Hindlimb muscle (tissue), 1 donor: ENCODE results near the gene MORC2. TPM values are rescaled to one million over a fixed set of nuclear protein-coding genes. Genes with fewer than 3 reads are reported as not detected.

ENCODE experiments used
- DNase-seq: peaks from one replicate; pipeline ENCODE4 v3.0.0-alpha.2; 2013
- polyA plus RNA-seq: library from polyadenylated mRNA; unstranded; fragments of 120-200 nt; gene quantifications from one replicate; pipeline ENCODE4 v1.2.1, GENCODE V29; 2013; ENCODE audit not compliant: insufficient read length

The MORC2 gene
- polyA plus RNA-seq, 1 donor: 27.1 TPM

DNA sequence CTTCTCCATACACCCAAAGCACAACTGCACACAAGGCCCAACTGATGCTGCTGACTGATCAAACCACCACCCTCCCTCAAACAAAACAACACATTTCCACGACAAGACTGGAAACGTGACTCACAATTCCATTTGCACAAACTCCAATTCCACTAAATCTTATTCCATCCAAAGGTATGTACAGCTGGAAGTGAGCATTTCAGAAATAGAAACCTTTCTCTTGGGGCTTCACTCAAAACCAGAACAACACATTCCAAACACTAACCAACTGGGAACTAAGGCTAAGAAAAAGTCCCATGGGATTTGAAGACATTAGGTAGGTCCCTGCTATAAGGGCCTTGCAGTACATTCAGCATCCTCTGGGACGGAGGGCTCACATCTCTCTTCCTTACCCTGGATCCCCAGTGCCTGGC is 19.6 kb downstream of the MORC2 start:
- no peak for DNase-seq

DNA sequence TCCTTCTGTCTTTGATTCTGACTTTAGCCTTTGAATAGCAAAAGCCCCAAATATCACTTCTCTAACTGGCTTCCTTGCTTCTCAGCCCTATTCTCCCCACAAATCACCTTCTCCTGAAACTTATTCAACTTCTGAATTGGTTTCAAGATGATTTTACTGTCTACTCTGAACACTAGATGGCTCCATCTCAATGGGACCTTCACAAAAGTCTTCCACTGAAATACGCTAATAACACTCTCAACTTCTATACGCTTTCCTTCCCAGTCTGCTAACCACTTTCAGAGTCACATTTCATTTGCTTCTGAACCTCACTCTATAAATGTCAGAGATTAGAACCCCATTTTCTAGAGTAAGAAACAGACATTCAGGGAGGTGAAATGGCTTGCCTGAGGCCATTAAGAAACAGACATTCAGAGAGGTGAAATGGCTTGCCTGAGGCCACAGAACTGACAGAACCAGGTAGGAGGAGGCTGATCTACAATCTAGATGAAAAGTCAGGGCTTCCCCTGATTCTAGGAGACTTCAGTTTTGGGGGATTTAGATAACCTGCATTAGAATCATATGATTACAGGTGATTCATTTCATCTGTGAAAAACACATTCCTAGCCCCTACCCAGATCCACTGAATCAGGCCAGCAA is 20.6 kb downstream of the MORC2 start:
- peak; percentile 58 for DNase-seq

DNA sequence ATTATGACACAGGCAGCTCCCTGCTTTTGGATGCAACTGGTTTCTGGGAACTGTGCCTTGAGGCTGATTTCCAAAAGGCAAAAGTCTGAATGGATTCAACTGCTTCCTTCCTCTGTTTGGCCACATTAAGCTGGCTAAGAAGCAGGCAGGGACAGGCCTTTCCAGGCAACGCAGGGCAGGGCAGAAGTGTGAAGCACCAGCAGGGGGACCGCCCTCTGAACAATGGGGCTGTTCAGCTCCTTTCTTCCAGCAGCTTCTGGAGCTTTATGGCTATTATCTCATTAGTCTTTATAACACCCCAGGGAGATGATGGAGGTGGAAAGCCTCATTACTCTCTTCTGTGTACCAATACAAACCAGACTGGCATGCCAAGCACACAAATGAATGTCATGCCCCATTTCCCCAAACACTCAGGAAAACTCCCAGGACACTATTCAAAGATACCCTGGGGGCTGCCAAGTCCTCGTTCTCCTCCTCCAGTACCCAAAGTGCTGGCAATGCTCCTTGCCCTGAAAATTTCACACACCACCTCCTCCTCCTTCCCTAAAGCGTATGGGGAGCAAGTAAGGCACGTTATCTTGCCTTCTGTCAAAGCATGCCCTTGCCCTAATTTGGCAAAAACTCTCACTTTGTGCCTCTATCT is 21.3 kb downstream of the MORC2 start:
- DNase-seq: peak; percentile 17

DNA sequence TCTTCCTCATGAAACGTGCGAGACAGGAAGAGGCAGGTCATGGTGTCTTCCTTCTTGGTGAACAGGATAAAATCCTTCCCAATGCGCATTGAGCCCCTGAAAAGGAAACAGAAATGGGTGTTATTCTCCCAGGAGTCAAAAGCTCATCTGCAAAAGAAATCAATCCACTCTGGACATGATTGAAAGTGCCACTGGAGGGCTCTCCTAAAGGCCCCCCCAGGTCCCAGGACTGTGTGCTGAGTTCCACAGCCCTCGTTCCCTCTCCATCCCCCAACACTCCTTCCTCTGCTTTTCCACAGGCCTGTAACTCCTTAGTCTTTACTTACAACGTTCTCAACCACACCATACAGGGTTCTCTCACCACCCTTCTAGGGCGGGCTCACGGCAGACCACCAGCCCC is 22.2 kb downstream of the MORC2 start:
- no peak for DNase-seq

DNA sequence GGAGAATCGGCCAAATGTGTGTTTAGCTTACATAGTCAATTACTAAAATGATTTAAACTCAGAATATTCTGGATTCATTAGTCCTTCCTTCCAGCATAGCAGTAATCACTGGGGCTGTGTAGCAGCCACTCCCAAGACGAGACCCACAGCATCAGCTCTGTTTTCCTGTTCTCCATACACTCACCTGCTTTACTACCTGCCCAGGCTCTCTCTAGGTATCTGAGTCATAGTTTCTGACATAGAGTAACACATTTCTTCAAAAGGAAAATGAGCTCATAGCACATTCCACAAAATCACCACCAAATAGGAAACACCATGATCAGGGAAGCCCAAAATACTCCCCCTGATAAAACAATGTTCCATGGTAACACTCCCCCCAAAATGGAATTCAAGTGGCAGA is 22.9 kb downstream of the MORC2 start:
- no peak for DNase-seq

DNA sequence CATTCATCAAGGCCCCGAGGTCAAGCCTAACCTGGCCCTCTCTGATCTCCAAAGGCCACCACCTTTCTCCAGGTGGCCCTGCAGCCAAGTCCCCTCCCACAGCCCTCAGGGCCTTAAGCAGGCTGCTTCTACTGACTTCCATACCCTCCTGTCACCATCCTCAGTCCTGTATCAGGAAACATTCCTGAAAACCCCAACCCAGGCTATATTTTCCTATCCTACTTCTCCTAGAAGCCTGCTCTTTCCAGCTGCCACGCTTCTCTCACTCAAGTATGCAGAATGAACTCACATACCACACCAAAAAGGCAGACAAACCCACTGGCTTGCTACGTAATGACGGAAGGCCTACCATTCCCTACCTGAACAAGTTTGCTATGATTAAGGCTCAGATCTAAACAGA is 23.6 kb downstream of the MORC2 start:
- DNase-seq: no peak

DNA sequence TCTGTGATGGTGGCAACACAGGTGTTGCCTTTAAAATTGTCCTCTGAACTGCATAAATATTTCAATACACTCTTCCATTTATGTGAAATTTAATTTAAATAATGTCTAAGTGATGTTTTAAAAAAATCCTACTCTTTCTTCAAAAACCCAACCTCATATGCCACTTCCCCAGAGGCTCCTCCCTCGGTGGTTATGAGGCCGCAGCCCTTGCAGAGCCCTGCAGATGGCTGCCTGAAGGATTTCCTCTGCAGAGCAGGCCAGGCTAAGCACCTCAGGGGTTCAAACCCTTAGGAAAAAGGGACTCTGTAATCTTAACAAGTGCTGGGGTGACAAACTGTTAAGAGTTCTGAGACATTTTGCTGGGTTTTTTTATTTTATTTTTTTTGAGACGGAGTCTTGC is 25.2 kb downstream of the MORC2 start:
- no peak for DNase-seq

DNA sequence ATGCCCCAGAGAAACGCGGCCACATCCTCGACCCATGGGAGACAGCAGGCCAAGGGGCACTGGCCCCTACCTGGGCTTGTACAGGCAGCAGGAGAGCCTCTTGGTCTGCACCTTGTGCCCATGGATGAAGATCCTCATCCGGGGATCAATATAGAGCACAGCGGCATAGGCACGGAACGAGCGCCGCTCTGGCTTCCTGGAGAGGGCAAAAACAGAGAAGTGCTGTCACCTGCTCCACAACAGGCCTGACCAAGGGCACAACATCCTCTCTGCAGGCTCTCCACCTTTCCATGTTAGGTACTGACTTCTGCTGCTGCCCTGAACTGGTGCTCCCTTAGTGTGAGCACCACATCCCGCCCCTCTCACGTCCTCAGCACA is 27.2 kb downstream of the MORC2 start:
- no peak for DNase-seq

DNA sequence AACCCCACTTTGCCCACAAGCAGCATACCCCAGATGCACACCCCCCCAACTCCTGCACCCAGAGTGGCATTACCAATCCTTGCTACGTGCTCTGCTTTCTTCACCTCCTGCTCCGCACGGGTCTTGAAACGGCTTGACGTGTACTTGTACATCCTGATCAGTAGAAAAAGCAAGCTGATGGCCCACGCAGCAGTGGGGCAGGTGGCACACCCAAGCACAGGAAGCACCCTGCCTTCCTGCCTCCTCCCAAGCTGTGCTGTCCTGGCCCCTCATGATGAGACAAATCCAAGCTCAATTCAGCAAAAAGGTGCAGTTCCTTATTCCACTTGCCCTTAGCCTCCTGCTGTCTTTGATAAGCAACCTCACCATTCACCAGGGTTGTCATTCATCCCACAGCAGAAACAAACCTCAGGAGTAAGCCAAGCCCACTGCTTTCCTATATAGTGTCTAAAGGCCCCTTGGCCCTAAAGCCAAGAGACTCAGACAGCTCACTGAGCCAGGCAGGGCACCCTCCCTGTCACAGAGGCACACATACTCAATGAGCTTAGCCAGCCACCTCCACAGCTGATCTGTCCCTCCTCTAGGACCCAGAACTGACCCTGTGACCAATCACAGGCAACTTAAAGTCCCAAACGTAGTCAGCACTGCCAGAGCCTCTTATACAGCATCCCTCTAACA is 27.8 kb downstream of the MORC2 start:
- no peak for DNase-seq

DNA sequence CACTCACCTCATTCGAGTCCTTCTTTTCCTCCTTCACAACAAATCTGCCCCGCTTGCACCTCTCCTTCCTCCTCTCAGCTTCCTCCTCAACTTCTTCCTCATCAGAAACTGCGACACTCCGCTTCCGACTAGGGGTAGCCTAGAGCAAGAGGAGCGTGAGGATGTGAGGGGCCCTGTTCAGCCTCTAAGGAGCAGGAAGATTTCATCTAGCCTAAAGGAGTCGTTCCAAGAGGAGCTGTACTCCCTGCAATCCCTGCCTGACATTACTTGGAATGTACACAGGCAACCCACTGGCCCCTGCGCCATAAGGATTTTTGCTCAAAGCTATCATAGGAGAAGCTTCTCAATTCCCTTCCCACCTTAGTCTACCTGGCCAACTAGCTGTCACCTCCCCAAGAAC is 34.5 kb downstream of the MORC2 start:
- no peak for DNase-seq

DNA sequence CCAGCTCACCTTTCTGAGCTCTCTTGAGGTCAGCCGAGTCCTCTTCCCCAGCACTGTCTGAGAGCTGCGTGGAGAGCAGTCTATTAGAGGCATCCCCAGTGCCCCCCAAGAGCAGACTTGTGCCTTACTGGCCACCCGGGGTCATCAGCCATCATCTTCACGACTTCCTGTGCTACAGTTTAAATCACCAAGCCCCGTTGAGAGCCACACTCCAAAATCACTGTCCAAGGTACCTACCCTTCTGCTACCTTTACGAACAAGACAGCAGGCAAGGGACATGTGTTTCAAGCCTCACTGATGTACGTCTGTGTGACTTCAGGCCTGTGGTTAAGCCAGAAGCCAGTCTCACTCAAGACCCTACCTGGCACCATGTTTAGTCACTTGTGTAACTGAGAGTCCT is 35.1 kb downstream of the MORC2 start:
- no peak for DNase-seq

DNA sequence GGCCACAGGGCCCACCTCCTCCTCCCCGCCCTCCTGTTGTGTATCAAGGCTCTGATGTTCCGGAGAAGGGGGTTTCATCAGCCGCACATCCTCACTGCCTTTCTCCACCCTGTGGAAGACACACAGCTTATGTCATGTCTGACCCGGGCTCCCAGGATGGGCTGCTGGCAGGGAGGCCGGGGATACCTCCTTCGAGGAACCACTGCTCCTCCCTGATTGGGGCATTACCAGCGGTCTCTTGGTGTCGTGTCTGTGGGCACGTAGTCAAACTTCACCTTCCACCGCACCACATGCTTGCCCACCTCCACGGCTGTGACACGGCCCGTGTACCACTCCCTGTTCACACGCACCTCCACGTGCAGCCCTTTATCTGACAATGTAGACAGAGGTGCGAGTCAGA is 35.9 kb downstream of the MORC2 start:
- DNase-seq: no peak

DNA sequence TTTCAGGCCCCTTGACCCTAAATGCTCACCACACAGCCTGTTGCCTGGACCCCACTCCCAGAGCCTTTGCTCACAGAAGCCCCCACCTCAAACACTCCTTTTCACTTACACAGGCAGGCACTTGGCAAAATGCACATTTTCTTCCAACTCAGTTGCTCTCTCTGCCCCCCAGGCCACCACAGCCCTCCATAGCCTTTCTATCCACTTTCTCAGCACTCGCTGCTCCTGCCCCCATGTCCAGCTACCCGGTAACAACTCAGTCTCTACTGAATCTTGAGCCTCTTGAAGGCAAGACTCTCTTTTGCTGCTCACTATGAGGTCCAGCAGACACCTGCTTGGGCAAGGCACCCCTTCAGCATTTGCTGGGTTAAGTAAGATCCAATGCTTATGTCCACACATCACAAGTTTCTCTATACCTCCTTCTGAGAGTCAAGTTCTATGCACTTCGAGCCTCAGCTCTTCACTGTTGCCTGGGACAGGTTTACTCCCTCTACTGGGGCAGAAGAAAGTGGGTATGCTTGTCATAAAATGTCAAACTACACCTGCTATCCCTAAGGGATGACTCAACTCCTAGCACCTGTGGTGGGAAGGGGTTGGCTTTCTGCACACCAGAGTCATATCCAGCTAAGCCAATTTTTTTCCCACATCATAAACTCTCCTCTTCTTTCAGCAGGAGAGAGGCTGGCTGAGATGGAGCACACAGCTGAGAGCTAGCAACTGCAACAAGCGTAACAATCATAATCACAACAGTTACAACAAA is 36.9 kb downstream of the MORC2 start:
- no peak for DNase-seq

DNA sequence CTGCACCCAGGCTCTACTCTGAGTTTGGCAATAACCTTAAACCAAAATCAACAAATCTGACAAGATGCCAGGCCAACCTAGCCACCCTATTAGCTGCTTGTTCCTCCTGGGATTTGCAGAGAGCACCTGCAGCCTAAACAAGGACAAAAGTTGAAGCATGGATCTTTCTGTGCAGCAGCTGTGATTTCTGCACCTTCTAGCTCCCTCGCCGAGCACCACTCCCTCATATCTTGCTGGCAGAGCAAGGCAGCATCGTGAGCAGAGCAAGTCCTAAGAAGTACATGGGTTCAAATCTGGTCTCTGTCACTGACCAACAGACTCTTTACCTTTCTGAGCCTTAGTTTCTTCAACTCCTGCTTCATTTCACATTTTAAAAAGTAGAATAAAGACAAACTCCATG is 38.3 kb downstream of the MORC2 start:
- DNase-seq: no peak

DNA sequence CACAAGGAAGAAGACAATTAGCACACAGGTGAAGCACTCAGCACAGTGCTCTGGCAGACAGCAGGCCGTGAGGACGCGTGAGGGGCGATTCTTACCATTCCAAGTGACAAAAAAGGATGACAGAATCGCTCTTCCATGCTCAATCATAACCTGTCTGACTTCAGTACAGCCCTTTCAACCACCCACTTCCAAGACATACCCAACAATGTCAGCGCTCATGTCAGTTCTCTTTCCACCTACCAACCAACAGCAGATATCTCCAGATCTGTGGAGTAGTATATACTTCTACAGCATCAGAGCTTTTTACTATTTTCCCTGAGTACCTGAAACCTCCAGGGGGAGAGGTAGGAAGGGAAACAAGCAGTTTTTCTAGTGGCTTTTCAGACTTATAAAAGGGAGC is 40.2 kb downstream of the MORC2 start:
- DNase-seq: no peak

DNA sequence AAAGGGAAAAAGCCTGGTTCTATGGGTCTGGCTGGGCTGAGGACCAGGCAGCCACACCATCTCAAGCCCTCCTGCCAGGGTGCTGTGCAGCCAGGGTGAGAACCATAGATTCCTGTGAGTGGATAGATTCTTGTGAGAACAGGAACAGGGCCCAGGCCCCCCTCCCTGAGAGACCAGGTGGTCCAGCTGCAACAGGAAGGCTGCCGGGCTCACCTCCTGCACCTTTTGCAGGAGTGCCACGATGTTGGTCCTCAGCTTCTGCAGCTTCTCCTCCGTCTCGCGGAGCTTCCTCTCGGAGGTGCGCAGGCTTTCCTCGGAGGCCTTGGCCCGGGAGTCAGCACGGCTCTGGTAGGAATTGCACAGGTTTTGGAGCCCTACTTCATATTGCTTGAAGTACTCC is 40.8 kb downstream of the MORC2 start:
- DNase-seq: no peak

DNA sequence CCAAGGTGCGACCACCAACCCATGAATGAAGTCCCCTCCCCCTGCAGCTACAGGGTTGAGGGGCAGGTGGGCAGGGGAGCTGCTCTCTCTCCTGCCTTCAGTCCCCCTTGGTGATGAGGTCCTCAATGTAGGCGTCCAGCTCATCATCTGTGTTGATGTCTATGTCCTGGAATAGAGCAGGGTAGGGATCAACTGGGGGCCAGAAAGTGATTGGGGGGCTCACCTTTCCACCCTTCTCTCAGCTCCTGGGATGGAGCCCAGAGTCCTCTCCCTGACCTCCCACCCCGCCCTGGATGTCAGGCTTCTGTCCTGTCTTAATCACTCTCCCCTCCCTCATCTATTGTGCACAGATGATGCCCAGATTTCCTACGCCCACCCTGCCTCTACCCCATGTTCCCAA is 41.9 kb downstream of the MORC2 start:
- no peak for DNase-seq

DNA sequence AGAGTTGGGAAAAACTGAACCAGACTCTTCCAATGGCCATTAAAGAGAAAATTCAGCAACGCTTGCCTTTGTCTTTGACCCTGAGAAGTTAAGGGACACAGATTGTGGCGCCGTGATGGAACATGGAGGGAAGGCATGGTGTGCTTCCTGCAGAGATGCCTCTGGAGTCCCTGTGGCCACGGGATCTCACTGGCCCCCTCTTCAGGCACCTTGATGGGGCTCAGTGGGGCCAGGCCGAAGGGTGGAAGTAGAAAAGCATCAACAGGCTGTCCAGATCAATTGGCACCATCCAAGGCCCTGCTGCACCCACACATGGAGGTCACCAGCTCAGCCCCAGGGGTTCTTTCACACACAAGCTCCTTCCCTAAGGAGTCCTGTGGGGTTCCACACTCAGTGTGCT is 42.9 kb downstream of the MORC2 start:
- no peak for DNase-seq

DNA sequence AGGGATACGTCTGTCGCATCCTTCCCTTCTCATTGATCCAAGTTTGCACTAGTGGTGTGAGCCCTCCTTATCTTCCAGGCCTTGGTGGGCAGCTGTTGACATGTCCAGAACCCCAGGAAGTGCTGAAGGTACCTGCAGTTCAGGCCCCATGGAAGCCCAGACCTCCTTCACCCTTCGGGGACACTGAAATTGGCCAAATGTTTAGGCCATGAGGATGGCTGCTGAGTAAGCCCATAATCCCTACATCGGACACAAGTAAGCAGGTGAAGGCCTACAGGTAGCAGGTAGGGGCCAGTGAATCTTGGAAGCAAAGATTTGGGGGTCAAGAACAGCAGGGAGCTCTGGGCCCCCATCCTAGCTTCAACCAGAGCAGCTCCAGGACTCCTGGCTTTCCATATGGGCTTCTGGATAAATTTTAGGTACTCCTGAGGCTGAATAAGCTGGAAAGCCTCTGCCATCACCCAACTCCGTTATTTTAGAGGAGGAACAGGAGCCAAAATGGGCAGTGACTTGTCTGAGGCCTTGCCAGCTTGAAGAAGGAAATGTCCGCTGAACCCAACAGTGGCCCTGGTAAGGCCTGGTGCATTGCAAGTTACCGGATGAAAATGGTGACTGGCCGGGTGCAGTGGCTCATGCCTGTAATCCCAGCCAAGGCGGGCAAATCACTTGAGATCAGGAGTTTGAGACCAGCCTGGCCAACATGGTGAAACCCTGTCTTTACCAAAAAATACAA is 45.2 kb downstream of the MORC2 start:
- DNase-seq: no peak

DNA sequence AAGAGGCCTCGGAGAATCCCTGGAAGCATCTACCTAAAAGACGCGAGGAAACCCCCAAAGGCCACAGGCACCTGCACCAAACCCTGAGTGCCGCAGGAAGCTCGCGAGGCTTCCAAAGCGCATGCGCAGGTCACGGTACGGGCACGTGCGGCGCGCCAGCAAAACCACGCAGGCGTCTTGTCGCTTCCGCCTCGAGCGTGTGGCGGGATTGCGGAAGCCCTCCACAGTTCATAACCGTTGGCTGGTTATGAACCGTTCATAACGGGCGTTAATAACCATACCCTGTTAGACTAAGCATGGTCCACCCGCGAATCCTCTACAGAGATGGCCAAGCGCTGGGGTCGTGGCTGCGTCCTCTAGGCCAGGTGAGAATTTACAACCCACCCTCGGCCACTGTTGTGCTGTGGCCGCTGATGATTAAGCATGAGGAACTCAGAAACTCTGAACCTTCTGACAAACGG is 46.4 kb downstream of the MORC2 start:
- DNase-seq: peak; percentile 62

DNA sequence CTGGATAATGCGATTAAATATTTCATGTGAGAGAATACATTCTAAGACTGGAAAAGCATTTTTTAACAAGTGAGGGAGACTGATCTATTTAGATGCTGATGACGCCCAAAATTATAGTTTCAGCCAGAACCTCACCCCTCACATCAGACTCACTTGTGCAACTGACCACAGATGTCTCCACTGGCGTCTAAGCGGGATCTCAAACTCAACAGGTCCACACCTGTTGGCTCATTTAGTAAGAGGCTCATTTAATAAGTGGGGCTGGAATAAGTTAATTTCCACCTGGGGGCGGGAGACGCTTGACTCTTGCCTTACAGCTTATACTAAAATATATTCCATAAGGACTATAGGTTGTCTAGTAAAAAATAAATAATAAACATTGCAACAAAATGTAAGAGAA is 47.5 kb downstream of the MORC2 start:
- no peak for DNase-seq

DNA sequence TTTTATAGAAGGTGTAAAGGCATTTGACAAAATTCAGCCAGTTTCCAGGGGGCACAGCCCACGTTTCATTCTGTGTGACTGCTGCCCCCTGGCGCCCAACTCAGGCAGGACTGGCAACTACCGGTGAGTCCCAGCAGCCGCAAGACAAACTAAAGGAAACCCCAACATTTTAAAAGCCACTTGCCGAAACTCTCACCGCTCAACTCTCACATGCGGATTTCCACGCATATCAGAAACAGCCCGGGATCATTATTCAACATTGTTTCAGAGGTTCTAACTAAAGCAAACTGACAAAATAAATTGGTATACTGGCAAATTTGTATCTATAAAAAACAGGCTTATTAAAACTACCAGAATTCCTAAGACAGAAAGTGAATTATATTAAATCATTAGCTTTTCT is 48.2 kb downstream of the MORC2 start:
- peak; percentile 56 for DNase-seq

DNA sequence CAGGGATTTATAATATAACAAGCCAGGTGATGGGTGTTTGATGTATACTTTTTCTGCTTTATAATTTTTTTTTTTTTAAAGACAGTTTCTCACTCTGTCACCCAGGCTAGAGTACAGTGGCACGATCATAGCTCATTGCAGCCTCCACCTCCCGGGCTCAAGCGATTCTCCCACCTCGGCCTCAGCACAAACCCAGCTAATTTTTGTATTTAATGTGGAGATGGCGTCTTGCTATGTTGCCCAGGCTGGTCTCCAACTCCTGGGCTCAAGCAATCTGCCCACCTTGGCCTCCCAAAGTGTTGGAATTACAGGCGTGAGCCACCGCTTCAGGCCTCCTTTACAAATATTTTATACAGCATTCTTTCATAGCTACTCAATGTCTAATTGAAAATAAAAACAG is 48.6 kb downstream of the MORC2 start:
- no peak for DNase-seq
